ENCODE results near the gene PRKN.

Gene PRKN

DNA sequence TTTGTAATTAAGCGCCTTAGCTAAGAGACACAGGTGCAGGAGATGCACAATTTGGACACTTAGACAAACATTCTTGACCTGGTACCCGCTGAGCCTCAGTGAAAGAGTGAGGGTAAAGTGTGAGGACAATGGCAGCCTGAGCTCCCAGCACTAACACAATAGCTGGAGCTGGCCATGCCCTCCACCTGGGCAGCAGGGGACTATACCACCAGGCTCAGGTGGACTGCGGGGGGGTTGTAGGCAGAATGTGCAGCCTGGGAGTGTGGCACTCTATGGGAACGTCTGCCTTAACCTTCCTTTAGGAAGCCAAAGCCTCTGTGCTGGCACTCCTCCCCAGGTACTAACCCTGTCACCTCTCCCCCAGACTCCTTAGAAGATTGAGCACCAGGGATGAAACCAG lies 23.6 kb downstream of the PRKN start:
- no peaks in the 10 kb centered on the region for H3K4me1 ChIP-seq
- DNase-seq = no peak
- no peaks in the 10 kb centered on the region for H3K27me3 ChIP-seq
- no peaks in the 10 kb centered on the region for H3K36me3 ChIP-seq
- intact Hi-C loops (cut with DNase I; ENCODE audit: low total_unique reads) = no loop called here
- no peaks in the 10 kb centered on the region for H3K9me3 ChIP-seq
- H3K27ac ChIP-seq = no peak overlapping the region
- TF ChIP-seq CTCF (IDR thresholded peaks at IDR 0.05) = no peak
- H3K4me3 ChIP-seq = no peak overlapping the region

GRCh38 chr6:162702446-162702845 lies 25.1 kb downstream of the PRKN start:
- no peak for DNase-seq
- H3K36me3 ChIP-seq = no peaks in the 10 kb centered on the region
- no peaks in the 10 kb centered on the region for H3K9me3 ChIP-seq
- no peaks in the 10 kb centered on the region for H3K4me1 ChIP-seq
- no peak overlapping the region for H3K4me3 ChIP-seq
- H3K27me3 ChIP-seq = no peaks in the 10 kb centered on the region
- H3K27ac ChIP-seq = no peak overlapping the region
- no peak for TF ChIP-seq CTCF (IDR thresholded peaks at IDR 0.05)
- intact Hi-C loops (cut with DNase I; ENCODE audit: low total_unique reads) = no loop called here

GRCh38 chr6:162701551-162701950 lies 26.0 kb downstream of the PRKN start:
- no peaks in the 10 kb centered on the region for H3K9me3 ChIP-seq
- H3K36me3 ChIP-seq = no peaks in the 10 kb centered on the region
- no peak overlapping the region for H3K27ac ChIP-seq
- no peak overlapping the region for H3K4me3 ChIP-seq
- no peak for DNase-seq
- intact Hi-C loops (cut with DNase I; ENCODE audit: low total_unique reads) = no loop called here
- H3K4me1 ChIP-seq = no peaks in the 10 kb centered on the region
- no peaks in the 10 kb centered on the region for H3K27me3 ChIP-seq
- TF ChIP-seq CTCF (IDR thresholded peaks at IDR 0.05) = no peak

DNA sequence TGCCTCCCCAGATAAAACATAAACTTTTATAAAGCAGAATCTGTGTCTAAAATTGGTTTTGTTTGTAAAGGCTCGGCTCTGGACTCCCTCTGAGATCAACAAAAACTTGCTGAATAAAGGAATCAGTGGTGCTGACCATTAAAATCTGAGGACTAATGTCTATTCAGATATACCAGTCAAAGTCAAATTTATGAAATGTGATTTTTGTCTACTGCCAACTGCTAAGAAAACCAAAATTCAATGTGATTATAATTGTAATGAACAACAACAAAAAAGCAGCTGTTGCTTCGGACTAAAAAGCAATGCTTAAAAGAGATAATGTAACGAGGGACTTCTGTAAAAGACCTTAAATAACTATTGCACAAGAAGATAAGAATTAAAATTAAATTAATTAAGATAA lies 26.6 kb downstream of the PRKN start:
- intact Hi-C loops (cut with DNase I; ENCODE audit: low total_unique reads) = no loop called here
- no peak for TF ChIP-seq CTCF (IDR thresholded peaks at IDR 0.05)
- H3K4me1 ChIP-seq = no peaks in the 10 kb centered on the region
- H3K27ac ChIP-seq = no peak overlapping the region
- no peak for DNase-seq
- H3K36me3 ChIP-seq = no peaks in the 10 kb centered on the region
- no peaks in the 10 kb centered on the region for H3K9me3 ChIP-seq
- H3K4me3 ChIP-seq = no peak overlapping the region
- H3K27me3 ChIP-seq = no peaks in the 10 kb centered on the region

GRCh38 chr6:162699961-162700360 lies 27.6 kb downstream of the PRKN start:
- TF ChIP-seq CTCF (IDR thresholded peaks at IDR 0.05) = no peak

GRCh38 chr6:162698440-162698839 lies 29.1 kb downstream of the PRKN start:
- H3K27me3 ChIP-seq = no peaks in the 10 kb centered on the region
- no peaks in the 10 kb centered on the region for H3K9me3 ChIP-seq
- H3K4me1 ChIP-seq = no peaks in the 10 kb centered on the region
- no peak overlapping the region for H3K4me3 ChIP-seq
- DNase-seq = no peak
- H3K36me3 ChIP-seq = no peaks in the 10 kb centered on the region
- TF ChIP-seq CTCF (IDR thresholded peaks at IDR 0.05) = no peak
- intact Hi-C loops (cut with DNase I; ENCODE audit: low total_unique reads) = no loop called here
- H3K27ac ChIP-seq = no peak overlapping the region

More at GRCh38 chr6:162699961-162700360, 27.6 kb downstream of the PRKN start:
- Histone ChIP-seq H3K4me1 (no peaks in the 10 kb centered on the region), H3K4me3 (no peak overlapping the region), H3K36me3 (no peaks in the 10 kb centered on the region), H3K27ac (no peak overlapping the region), H3K9me3 (no peaks in the 10 kb centered on the region), H3K27me3 (no peaks in the 10 kb centered on the region)
- DNase-seq = no peak
- intact Hi-C loops (cut with DNase I; ENCODE audit: low total_unique reads) = no loop called here

Measured in tibial artery (tissue), 4 donors.